Renal cortex interstitium (tissue), 11 donors: ENCODE results near the gene WNT6. TPM values are rescaled to one million over a fixed set of nuclear protein-coding genes. Genes with fewer than 3 reads are reported as not detected.

Experiments
- DNase-seq, 11 donors: peaks; one replicate each; pipeline ENCODE4 v3.0.0-alpha.2; 2013; ENCODE audit warnings: low read depth in 9 of 11, low spot score in 4 of 11; ENCODE audit errors: extremely low read depth in 1 of 11
- polyA plus RNA-seq, 3 donors: library from polyadenylated mRNA; unstranded; fragments of 120-200 nt; gene quantifications; one replicate each; pipeline ENCODE4 v1.2.1, GENCODE V29; 2013; ENCODE audit not compliant: insufficient read length in 3 of 3

WNT6 gene
- polyA plus RNA-seq, 3 donors, result 0.11 to 0.50 (median 0.39) TPM

GRCh38 chr2:218854860-218855259, 4.7 kb upstream of the WNT6 start:
- no peak for DNase-seq

- no peak for DNase-seq
Observed at GRCh38 chr2:218855305-218856166, 4.1 kb upstream of the WNT6 start.

- DNase-seq, result no peak
Observed at GRCh38 chr2:218856167-218856895, 3.3 kb upstream of the WNT6 start.

- no peak for DNase-seq
Observed at GRCh38 chr2:218856896-218857243, 2.7 kb upstream of the WNT6 start.

GRCh38 chr2:218857371-218858137, 2.1 kb upstream of the WNT6 start:
- no peak for DNase-seq

GRCh38 chr2:218858138-218858445, 1.5 kb upstream of the WNT6 start:
- DNase-seq, result no peak

- DNase-seq, result no peak
Observed at GRCh38 chr2:218858671-218859555, 692 bp upstream of the WNT6 start.

GRCh38 chr2:218859988-218860831, 605 bp downstream of the WNT6 start:
- DNase-seq, result no peak

- DNase-seq, result peak in 9 of 11 donors; percentile 57 to 83 (median 76)
Observed at GRCh38 chr2:218860950-218861381, 1.4 kb downstream of the WNT6 start.

GRCh38 chr2:218861645-218862318, 2.2 kb downstream of the WNT6 start:
- no peak for DNase-seq

GRCh38 chr2:218863021-218863520, 3.5 kb downstream of the WNT6 start:
- no peak for DNase-seq

- no peak for DNase-seq
Observed at GRCh38 chr2:218865396-218865795, 5.8 kb downstream of the WNT6 start.

GRCh38 chr2:218865999-218866398, 6.4 kb downstream of the WNT6 start:
- no peak for DNase-seq

- DNase-seq, result no peak
Observed at GRCh38 chr2:218867900-218868299, 8.3 kb downstream of the WNT6 start.

- DNase-seq, result no peak
Observed at GRCh38 chr2:218869064-218869463, 9.5 kb downstream of the WNT6 start.

GRCh38 chr2:218870984-218871344, 11.4 kb downstream of the WNT6 start:
- DNase-seq, result no peak
